SK-N-SH treated with all-trans-retinoic acid at 6 μM for 48 hours (cell line): ENCODE data around the gene B3GNT3.

Experiments
- ARNTL ChIP-seq: fragments of 450-650 bp; formaldehyde crosslinking; IDR thresholded peaks from 2 replicates; pipeline ENCODE4 v1.5.0; 2020; ENCODE audit warnings: low read depth, mild to moderate bottlenecking, moderate library complexity, borderline replicate concordance
- BACH2 ChIP-seq: fragments of 250-450 bp; sonication (Bioruptor Pico); IDR thresholded peaks from 2 replicates; pipeline ENCODE4 v1.9.0; 2021; ENCODE audit warnings: mild to moderate bottlenecking, borderline replicate concordance
- GLIS3 ChIP-seq: fragments of 250-450 bp; sonication (Bioruptor Pico); IDR thresholded peaks from 2 replicates; pipeline ENCODE4 v1.5.0; 2020; ENCODE audit warnings: mild to moderate bottlenecking, moderate library complexity
- ISL1 ChIP-seq: fragments of 250-450 bp; sonication (Bioruptor Pico); IDR thresholded peaks from 2 replicates; pipeline ENCODE4 v2.1.2; 2022; ENCODE audit warnings: mild to moderate bottlenecking, moderate library complexity
- TCF4 ChIP-seq: fragments of 250-450 bp; sonication (Bioruptor Pico); IDR thresholded peaks from 2 replicates; pipeline ENCODE4 v1.8.0; 2021; ENCODE audit warnings: mild to moderate bottlenecking, moderate library complexity, borderline replicate concordance
- TOX ChIP-seq: fragments of 250-450 bp; sonication (Bioruptor Pico); IDR thresholded peaks from 2 replicates; pipeline ENCODE4 v1.8.0; 2021; ENCODE audit warnings: mild to moderate bottlenecking, moderate library complexity, borderline replicate concordance
- ZFP3 ChIP-seq: fragments of 250-450 bp; sonication (Bioruptor Pico); IDR thresholded peaks from 2 replicates; pipeline ENCODE4 v1.5.0; 2020; ENCODE audit warnings: mild to moderate bottlenecking, moderate library complexity
- ZNF565 ChIP-seq: fragments of 450-650 bp; formaldehyde crosslinking; conservative IDR thresholded peaks from 2 replicates; pipeline ENCODE4 v1.5.0; 2020; ENCODE audit warnings: low read depth, mild to moderate bottlenecking, moderate library complexity
- ZNF8 ChIP-seq: fragments of 450-650 bp; formaldehyde crosslinking; IDR thresholded peaks from 2 replicates; pipeline ENCODE4 v1.5.0; 2020; ENCODE audit warnings: mild to moderate bottlenecking, moderate library complexity
- TF ChIP-seq, protein P1 (sequence below): fragments of 250-450 bp; sonication (Bioruptor Pico); IDR thresholded peaks from 2 replicates; pipeline ENCODE4 v1.8.0; 2021; ENCODE audit warnings: low read depth, mild to moderate bottlenecking, moderate library complexity, borderline replicate concordance
- TF ChIP-seq, protein P2 (sequence below): fragments of 250-450 bp; sonication (Bioruptor Pico); IDR thresholded peaks from 2 replicates; pipeline ENCODE4 v1.5.1; 2020; ENCODE audit warnings: low read depth, mild to moderate bottlenecking, moderate library complexity

DNA sequence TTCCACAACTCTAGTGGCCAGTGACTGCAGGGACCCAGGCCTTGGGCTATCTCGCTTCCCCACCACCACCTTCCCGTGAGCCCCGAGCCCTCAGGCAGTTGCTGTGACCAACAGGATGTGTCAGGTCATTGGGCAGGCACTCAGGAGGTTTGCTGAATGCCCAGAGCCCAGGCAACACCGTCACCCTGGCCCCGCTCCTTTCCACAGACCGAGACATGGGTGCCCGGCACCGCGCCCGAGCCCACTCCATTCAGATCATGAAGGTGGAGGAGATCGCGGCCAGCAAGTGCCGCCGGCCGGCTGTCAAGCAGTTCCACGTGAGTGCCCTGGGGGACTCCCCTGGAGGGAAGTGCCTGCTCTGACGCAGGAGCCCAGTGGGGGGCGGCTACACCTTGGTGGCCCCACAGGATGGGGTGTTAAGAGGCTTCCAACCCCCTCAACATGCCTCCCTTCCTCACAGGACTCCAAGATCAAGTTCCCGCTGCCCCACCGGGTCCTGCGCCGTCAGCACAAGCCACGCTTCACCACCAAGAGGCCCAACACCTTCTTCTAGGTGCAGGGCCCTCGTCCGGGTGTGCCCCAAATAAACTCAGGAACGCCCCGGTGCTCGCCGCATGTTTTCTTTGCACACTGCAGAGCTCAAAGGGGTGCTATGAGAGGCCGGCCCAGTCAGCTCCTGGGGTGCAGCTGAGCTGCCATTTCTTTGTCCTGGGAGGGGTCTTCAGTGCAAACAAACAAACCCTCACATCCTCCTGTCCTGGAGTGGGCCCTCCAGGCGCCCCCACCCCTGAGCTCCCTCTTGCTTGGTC, 68.0 kb downstream of the B3GNT3 start:
- TF ChIP-seq, protein P1, sequence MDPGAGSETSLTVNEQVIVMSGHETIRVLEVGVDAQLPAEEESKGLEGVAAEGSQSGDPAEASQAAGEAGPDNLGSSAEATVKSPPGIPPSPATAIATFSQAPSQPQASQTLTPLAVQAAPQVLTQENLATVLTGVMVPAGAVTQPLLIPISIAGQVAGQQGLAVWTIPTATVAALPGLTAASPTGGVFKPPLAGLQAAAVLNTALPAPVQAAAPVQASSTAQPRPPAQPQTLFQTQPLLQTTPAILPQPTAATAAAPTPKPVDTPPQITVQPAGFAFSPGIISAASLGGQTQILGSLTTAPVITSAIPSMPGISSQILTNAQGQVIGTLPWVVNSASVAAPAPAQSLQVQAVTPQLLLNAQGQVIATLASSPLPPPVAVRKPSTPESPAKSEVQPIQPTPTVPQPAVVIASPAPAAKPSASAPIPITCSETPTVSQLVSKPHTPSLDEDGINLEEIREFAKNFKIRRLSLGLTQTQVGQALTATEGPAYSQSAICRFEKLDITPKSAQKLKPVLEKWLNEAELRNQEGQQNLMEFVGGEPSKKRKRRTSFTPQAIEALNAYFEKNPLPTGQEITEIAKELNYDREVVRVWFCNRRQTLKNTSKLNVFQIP (CRISPR knock-in tag), result no peak
- no peak for TF ChIP-seq TOX
- TF ChIP-seq ZNF565 (CRISPR knock-in tag), result no peak
- TF ChIP-seq ZFP3 (CRISPR knock-in tag), result no peak
- no peak for TF ChIP-seq TCF4
- TF ChIP-seq ISL1 (CRISPR knock-in tag), result no peak
- TF ChIP-seq BACH2 (CRISPR knock-in tag), result no peak
- TF ChIP-seq ZNF8 (CRISPR knock-in tag), result no peak
- TF ChIP-seq, protein P2, sequence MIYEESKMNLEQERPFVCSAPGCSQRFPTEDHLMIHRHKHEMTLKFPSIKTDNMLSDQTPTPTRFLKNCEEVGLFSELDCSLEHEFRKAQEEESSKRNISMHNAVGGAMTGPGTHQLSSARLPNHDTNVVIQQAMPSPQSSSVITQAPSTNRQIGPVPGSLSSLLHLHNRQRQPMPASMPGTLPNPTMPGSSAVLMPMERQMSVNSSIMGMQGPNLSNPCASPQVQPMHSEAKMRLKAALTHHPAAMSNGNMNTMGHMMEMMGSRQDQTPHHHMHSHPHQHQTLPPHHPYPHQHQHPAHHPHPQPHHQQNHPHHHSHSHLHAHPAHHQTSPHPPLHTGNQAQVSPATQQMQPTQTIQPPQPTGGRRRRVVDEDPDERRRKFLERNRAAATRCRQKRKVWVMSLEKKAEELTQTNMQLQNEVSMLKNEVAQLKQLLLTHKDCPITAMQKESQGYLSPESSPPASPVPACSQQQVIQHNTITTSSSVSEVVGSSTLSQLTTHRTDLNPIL (CRISPR knock-in tag), result no peak
- no peak for TF ChIP-seq ARNTL (CRISPR knock-in tag)
- TF ChIP-seq GLIS3, result no peak
